GM21360 (cell line): ENCODE results near the gene SPACA6.

Experiments
- ATAC-seq: cut with Tn5 transposase; IDR thresholded peaks from one replicate; pipeline ENCODE4 v1.9.1; 2021; ENCODE audit warnings: mild to moderate bottlenecking, moderate library complexity; ENCODE audit not compliant: unreplicated experiment

SPACA6 gene

DNA sequence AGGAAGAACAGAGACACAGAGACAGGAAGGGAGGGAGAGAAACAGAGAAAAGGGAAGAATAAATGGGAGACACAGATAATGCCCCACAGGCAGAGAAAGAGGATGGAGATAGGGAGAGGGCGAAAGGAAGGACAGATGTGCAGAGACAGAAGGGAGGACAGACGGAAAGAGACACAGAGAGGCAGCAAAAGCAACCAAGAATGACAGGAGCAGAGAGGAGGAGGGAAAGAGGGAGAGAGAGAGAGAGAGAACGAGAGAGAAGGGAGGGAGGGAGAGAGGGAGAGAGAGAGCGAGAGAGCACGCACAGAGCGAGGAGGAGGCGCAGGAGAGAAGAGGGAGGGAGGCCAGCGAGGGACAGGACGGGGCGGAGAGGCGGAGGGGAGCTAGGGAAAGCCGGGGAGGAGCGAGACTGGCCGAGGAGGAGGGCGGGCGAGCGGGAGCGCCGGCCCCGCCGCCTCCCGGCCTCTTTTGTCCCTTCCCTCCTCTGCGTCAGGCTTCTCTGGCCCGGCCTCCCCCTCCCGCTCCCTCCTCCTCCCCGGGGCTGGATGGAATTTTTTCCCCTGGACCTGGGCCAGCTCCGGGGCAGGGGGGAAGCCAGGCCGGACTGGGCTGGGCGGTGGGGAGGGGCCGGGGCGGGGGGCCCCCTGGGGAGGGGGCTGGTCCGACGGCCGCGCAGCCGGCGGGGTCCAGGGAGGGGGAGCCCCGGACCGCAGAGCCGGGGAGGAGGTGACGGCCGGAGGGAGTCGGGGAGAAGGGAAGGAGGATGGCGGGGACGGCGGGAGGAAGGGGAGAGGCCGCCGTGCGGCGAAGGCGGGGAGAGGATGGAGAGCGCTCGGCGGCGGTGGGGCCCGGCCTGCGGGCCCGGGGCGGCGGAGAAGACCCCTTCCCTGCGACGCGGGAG, 4.2 kb upstream of the SPACA6 start:
- ATAC-seq, result no peak

DNA sequence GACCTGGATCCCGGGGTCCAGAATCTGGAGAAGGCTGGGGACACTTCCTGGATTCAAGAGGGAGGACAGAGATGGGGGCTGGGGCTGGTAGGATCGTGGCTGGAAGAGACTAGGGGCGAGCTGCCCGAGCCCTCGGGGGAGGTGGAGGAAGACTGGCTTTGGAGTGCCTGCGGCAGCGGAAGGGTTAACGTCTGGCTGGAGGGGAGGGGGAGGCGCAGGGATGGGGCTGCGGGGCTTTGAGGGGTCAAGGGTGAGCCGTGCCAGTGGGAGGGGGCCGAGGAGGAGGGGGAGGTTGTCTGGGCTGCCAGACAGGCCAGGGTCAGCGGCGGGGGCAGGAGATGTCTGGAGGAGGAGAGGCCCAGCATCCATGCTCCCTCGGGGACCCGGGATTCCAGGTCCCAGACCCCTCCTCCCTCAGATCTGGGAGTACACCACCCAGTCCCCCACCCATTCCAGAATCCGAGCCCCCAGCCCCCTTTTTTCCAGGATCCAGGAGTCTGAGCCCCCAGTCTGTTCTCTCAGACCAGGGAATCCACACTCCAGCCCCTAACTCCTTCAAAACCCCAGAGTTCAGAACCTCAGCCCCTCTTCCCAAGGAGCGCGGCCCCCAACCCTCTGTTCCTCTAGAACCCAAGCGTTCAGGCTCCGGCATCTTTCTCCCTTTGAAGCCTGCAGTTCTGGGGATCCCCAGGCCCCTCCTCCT, 3.2 kb upstream of the SPACA6 start:
- no peak for ATAC-seq

GRCh38 chr19:51690454-51691073, 2.6 kb upstream of the SPACA6 start:
- no peak for ATAC-seq

GRCh38 chr19:51691074-51691583, 2.0 kb upstream of the SPACA6 start:
- ATAC-seq, result no peak

DNA sequence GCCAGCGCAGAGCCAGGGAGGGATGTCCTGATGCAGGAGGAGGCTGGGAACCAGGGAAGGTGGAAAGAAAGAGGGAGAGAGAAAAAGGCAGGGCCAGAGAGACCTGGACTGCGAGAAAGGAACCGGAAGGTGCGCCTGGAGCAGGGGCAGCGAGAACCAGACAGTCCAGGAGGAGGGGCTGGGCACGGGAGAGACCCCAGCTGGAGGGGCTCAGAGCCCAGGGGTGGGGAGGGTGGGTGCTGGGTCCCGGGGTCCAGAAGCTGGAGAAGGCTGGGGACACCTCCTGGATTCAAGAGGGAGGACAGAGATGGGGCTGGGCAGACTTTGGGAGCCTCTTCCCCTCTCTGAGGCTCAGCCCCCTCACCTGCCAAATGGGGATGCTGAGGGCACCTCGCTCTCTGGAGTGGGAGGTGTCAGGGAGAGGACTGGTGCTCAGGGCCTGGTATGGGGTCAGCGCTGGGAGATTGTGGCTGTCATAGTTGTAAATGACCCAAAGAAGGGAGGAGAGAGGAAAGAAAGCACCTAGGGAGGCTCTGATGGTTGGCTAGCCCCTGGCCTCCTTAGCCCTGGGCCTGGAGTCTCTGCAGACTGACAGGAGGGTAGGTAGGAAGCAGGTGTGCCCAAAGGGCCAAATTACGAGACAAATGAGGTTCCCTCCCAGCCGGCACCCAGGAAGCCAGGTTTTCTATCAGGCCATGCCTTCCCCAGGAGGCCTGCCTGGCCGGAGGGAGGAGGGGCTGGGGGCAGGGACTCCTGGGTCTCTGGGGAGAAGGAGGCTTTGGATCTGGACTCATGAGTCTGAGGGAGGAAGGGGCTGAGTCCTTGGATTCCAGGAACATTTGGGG, 1.3 kb upstream of the SPACA6 start:
- ATAC-seq, result no peak

DNA sequence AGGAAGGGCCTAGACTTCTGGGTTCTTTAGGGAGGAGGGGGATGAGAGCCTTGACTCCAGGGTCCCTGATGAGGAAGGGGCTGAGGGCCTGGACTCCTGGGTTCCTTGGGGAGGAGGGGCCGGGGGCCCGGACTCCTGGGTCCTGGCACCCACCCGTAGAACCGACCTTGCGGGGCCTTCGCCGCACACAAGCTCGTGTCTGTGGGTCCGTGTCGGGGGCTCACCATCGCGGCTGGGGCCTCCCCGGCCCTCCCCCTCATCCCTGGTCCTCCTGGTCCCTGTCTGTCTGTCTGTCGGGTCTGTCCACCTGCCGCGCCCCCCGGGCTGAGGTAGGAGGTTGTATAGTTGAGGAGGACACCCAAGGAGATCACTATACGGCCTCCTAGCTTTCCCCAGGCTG, 662 bp upstream of the SPACA6 start:
- no peak for ATAC-seq

DNA sequence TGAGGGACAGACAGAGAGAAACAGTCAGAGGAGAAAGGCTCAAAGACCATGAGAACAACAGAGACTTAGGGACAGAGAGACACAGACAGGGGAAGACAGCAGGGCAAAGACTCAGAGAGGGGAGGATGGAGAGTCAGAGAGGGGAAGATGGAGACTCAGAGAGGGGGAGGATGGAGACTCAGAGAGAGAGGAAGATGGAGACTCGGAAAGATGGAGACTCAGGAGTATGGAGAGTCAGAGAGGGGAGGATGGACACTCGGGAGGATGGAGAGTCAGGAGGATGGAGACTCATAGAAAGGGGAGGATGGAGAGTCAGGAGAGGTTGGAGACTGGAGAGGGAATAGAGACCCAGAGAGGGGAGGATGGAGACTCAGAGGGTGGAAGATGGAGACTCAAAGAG, 689 bp downstream of the SPACA6 start:
- ATAC-seq, result no peak

GRCh38 chr19:51694318-51695085, 1.4 kb downstream of the SPACA6 start:
- no peak for ATAC-seq

DNA sequence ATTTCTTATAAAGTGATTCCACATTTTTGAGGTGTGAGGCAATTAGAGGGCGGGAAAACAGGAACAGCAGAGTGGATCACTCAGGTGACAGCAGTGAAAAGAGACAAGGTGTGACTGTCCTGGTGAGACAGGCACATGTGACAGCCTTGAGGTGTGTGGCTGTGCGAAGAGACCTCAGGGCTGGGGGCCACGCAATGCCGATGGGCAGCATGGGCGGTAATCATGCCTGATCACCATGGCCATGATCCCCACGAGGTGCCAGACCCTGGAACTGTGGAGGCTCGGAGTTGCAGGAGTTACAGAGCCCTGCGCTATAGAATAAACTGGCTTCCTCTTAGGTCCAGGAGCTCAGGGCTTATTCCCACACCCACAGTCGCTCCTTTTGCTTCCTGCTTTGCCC, 2.0 kb downstream of the SPACA6 start:
- no peak for ATAC-seq

- no peak for ATAC-seq
These were observed 2.7 kb downstream of the SPACA6 start for GRCh38 chr19:51695702-51696315.

GRCh38 chr19:51696606-51697005, 3.5 kb downstream of the SPACA6 start:
- ATAC-seq, result no peak

DNA sequence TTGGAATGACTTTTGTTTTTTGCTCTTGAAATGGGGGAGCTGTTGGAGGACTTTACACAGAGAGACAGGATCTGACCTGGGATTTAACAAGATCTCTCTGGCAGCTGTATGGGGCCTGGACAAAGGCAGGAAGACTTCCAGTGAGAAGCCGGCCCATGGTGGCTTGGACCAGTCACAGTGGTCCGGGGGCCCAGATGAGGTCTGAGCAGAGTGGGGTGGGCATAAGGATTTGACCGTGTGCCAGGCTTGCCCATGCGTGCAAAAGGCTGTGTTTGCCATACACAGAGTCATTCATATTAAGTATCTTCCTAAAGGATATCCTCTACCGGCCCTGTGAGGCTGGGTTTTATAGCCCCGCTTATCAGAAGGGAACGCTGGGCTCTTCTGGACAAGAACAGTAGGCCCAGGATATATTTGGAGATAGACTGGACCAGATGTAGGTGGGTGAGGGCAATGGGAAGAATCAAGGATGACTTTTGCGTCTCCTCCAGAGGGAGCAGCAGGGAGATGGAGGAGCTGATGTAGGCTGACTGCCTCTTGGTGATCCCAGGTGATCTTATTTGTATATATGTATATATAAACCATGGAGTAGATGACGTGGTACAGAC, 4.1 kb downstream of the SPACA6 start:
- ATAC-seq, result no peak

DNA sequence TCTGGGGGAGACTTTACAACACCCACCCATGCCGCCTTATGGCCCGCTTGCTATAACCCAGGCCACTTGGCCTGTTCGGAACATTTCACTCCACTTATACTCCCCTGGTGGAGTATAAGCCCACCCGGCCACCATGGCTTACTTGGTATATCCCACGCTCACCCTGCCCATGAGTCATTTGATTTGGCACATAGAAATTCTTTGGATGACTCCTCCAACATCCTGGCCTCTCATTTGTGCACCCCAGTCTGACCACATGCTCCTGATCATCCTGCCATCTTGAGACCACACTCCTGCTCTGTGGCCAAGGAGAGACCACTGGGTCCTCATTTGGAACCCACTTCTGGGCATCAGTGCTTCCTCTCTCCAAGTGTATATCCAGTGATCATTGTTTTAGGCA, 5.2 kb downstream of the SPACA6 start:
- no peak for ATAC-seq

- no peak for ATAC-seq
These were observed 6.0 kb downstream of the SPACA6 start for GRCh38 chr19:51699170-51699569.

- ATAC-seq, result no peak
These were observed 8.5 kb downstream of the SPACA6 start for GRCh38 chr19:51701468-51702100.

DNA sequence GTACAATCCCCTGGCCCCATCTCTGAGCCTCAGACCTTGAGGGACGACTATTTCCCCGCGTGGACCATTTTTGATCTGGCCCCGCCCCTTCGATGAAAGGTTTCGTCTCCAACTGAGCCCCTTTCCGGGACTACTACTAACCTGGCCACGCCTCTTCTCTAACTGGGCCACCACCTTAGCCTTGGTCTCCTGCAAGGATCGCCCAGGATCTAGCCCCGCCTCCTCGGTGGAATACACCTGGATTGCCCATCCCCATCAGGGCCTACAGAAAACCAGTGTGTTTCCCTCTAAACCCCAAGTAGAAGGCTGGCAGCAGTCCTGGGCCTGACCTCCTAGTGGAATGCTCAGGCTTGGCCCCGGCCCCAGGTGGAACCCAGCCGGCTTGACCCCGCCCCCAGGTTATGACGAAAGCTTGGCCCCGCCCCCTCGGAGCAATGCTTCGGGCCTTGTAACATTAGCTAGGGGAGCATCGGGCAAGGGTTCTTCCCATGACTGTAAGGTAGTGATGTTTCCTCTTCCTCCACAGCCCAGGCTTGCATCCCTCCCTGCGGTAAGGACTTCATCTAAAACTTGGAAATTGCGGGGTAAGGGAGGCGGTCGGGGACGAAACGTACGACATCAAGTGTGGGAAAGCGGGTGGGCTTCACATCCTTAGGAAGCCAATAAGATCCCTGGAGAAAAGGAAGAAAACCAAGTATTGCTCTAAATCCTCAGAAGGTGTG, 9.1 kb downstream of the SPACA6 start:
- no peak for ATAC-seq

DNA sequence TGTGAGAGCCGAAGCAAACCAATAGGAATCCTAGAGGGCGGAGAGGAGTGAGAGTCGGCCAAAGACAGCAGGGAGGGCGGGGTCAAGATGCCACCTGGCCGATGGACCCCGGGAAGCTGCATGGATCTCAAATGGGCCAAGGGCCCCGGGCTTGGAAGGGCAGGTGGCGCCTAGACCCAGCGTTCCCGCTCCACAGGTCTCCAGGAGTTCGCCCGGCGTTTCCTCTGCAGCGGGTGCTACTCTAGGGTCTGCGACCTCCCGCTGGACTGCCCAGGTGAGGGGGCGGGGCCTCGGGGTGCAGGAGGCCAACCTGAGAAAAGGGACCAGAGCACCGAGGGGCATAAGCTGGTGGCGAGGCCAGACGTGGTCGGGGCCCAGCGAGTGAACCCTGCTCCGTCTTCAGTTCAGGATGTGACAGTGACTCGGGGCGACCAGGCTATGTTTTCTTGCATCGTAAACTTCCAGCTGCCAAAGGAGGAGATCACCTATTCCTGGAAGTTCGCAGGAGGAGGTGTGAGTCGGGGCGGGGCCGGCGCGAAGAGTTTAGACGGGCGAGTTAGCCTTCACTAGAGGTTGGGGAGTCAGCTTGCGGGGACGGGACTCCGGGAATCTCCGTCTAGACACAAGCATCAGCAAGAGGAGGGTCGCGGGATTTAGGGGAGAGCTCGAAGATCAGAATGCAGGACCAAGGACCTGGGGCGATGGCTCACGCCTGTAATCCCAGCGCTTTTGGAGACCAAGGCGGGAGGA, 9.9 kb downstream of the SPACA6 start:
- ATAC-seq, result no peak
